Hair follicular keratinocyte (primary cell): ENCODE measurements around the gene ZDHHC8. TPM values are rescaled to one million over a fixed set of nuclear protein-coding genes. Genes with fewer than 3 reads are reported as not detected.

Experiments
- total RNA-seq: library from RNA; depleted of rRNA; stranded (reverse); fragments of >200 nt; gene quantifications from 2 replicates; pipeline ENCODE4 v1.2.3, GENCODE V29; 2015

Gene ZDHHC8
- 15.9 and 16.7 TPM in 2 replicates for total RNA-seq

GRCh38 chr22:20131597-20131858 lies at the start of gene ZDHHC8:
Gene ZDHHC8, plus strand, starts transcription at chr22:20131804. Its CDS starts 144 bp downstream, at chr22:20131948.

GRCh38 chr22:20115691-20116375 lies 15.8 kb upstream of the ZDHHC8 start, which contains the start of gene RANBP1:
Gene RANBP1, plus strand, starts transcription at chr22:20116104. Its CDS starts 81 bp downstream, at chr22:20116185.

GRCh38 chr22:20116951-20117632 lies 14.5 kb upstream of the ZDHHC8 start, which contains the start of gene TRMT2A:
Gene TRMT2A, minus strand, starts transcription at chr22:20117226. Its CDS starts 320 bp downstream, at chr22:20116906.

GRCh38 chr22:20150381-20151275 lies 19.0 kb downstream of the ZDHHC8 start, which contains the start of gene CCDC188:
Gene CCDC188, minus strand, starts transcription at chr22:20151055. Its CDS starts 69 bp downstream, at chr22:20150986.

Other genes starting within 250 kb of the ZDHHC8 start
- 264 and 269 TPM in 2 replicates for gene COMT, start 190.0 kb upstream of the ZDHHC8 start, total RNA-seq
- 9.5 and 13.8 TPM in 2 replicates for gene TXNRD2, start 190.0 kb upstream of the ZDHHC8 start, total RNA-seq
- gene ARVCF, start 115.0 kb upstream of the ZDHHC8 start, total RNA-seq: 15.1 and 16.1 TPM in 2 replicates
- gene TANGO2, start 110.7 kb upstream of the ZDHHC8 start, total RNA-seq: 16.3 and 18.7 TPM in 2 replicates
- 10.7 and 11.0 TPM in 2 replicates for gene DGCR8, start 51.6 kb upstream of the ZDHHC8 start, total RNA-seq
- gene RANBP1, start 15.7 kb upstream of the ZDHHC8 start, total RNA-seq: 421 and 961 TPM in 2 replicates
- gene TRMT2A, start 14.6 kb upstream of the ZDHHC8 start, total RNA-seq: 28.1 and 35.6 TPM in 2 replicates
- not detected in 2 replicates for gene CCDC188, start 19.3 kb downstream of the ZDHHC8 start, total RNA-seq
- gene RTN4R, start 136.5 kb downstream of the ZDHHC8 start, total RNA-seq: 18.4 and 30.8 TPM in 2 replicates
- gene DGCR6L, start 188.3 kb downstream of the ZDHHC8 start, total RNA-seq: 56.6 and 57.9 TPM in 2 replicates